Measurements from ENCODE around the gene RNU1-4. TPM values are rescaled to one million over a fixed set of nuclear protein-coding genes. Genes with fewer than 3 reads are reported as not detected.
"Not testable (repeated sequence)": the region's sequence is repeated elsewhere in the genome, so short reads cannot be mapped to it uniquely, and the experiment has no call there.

The RNU1-4 gene
- total and polyA plus RNA-seq, 2 donors (not counting 3 experiments of a cell fraction or from before 2014, with no cell fraction given) = 206 to 1,319 TPM

DNA sequence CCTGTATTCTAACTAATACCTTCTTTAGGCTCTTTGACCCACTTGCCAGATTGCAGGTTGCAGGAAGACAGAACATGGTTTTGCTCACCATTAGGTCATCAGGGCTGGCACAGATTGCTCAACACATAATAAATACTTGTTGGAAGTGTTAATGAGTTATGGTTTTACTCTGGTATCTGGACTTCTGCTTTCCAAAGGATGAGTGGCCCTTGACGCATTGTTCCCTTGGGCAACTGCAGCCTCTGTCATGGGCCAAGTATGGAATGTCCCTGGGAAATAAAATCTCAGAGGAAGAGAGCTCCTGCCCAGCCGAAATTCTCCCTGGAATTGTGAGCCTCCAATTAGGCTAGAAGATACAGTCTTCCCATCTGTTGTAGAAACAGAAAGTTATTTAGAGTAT, 40.7 kb downstream of the RNU1-4 start:
- H3K27me3 ChIP-seq (ENCODE audit: control insufficient read depth in 2 of 2, insufficient read depth in 2 of 2, low read length in 2 of 2); H3K36me3 ChIP-seq (ENCODE audit: control insufficient read depth in 2 of 2, extremely low read depth in 1 of 2, insufficient read depth in 2 of 2, low read length in 2 of 2); CTCF ChIA-PET; intact Hi-C loops (cut with micrococcal nuclease); DNase-seq (ENCODE audit: low read depth, low spot score); H3K4me1 ChIP-seq (ENCODE audit: control insufficient read depth, extremely low read depth, insufficient read depth, low read length); dilution Hi-C loops (cut with MboI; ENCODE audit: extremely low pct_ligation_motif_present, low sequenced_read_pairs); H3K4me3 ChIP-seq (replicated peaks in 1 of 3; ENCODE audit: insufficient read depth in 1 of 3, low read depth in 1 of 3, low read length in 3 of 3); H3K79me2 ChIP-seq (ENCODE audit: control insufficient read depth, insufficient read depth, low read length); H3K9me1 ChIP-seq (replicated peaks; ENCODE audit: control insufficient read depth, extremely low read depth, insufficient read depth, low read length); BruUV-seq (replicated peaks); H3K27ac ChIP-seq (ENCODE audit: insufficient read depth, low read depth, low read length); H3K9me3 ChIP-seq (replicated peaks; ENCODE audit: control insufficient read depth, insufficient read depth, low read length); H3K9ac ChIP-seq (replicated peaks; ENCODE audit: extremely low read depth, insufficient read depth, low read length); H3K4me2 ChIP-seq (ENCODE audit: insufficient read depth, low read length); H4K20me1 ChIP-seq (replicated peaks; ENCODE audit: control insufficient read depth, extremely low read depth, insufficient read depth, low read length); H2AFZ ChIP-seq (ENCODE audit: low read depth, low read length); POLR2A ChIA-PET: not testable (repeated sequence)
- peak; percentile 31 for FAIRE-seq

DNA sequence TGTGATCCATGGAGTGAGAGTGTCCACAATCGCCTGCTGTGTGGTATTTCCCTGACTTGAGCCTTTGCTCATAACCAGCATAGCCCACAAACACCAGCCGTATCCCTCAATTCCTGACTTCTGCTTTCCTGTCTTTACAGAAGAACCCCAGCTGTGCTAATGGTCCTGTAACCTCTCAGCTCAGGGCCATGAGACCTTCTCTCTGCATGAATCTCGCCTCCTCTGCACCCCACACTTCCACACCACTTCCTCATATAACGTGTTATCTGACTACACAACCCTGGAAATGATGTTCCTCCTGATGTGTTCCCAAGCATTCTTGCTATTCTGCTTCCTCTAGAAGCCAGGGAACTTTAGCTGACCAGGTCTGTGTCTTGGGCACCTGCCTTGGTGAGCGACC, 41.3 kb downstream of the RNU1-4 start:
- CTCF ChIA-PET; dilution Hi-C loops (cut with MboI; ENCODE audit: extremely low pct_ligation_motif_present, low sequenced_read_pairs); H3K4me1 ChIP-seq (ENCODE audit: control insufficient read depth, extremely low read depth, insufficient read depth, low read length); H3K9me3 ChIP-seq (replicated peaks; ENCODE audit: control insufficient read depth, insufficient read depth, low read length); H3K79me2 ChIP-seq (ENCODE audit: control insufficient read depth, insufficient read depth, low read length); H3K36me3 ChIP-seq (ENCODE audit: control insufficient read depth in 2 of 2, extremely low read depth in 1 of 2, insufficient read depth in 2 of 2, low read length in 2 of 2); H3K9me1 ChIP-seq (replicated peaks; ENCODE audit: control insufficient read depth, extremely low read depth, insufficient read depth, low read length); H3K4me2 ChIP-seq (ENCODE audit: insufficient read depth, low read length); H2AFZ ChIP-seq (ENCODE audit: low read depth, low read length); H3K9ac ChIP-seq (replicated peaks; ENCODE audit: extremely low read depth, insufficient read depth, low read length); POLR2A ChIA-PET; H3K27me3 ChIP-seq (ENCODE audit: control insufficient read depth in 2 of 2, insufficient read depth in 2 of 2, low read length in 2 of 2); H3K4me3 ChIP-seq (replicated peaks in 1 of 3; ENCODE audit: insufficient read depth in 1 of 3, low read depth in 1 of 3, low read length in 3 of 3); DNase-seq (ENCODE audit: low read depth, low spot score); FAIRE-seq; H4K20me1 ChIP-seq (replicated peaks; ENCODE audit: control insufficient read depth, extremely low read depth, insufficient read depth, low read length); H3K27ac ChIP-seq (ENCODE audit: insufficient read depth, low read depth, low read length); intact Hi-C loops (cut with micrococcal nuclease); BruUV-seq (replicated peaks): not testable (repeated sequence)

DNA sequence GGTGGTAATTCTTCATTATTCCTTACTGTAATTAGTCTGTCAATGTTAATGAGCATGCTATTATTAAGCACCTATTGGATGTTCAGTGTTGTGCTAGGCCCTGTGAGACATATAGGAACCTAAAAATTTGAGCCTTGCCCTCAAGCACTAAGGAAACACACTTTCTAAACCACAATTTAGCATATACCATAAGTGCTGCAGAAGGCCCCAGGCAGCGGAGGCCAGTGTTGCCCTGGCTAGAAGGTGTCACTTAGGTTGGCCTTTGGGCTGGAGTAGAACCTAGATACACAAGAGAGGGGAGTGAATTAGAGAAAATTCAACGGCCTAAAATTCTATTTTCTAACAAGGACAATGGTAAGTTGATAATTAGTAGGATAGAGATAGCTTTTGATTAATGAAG, 44.6 kb downstream of the RNU1-4 start:
- H3K4me1 ChIP-seq (ENCODE audit: control insufficient read depth, extremely low read depth, insufficient read depth, low read length); FAIRE-seq; H3K27me3 ChIP-seq (ENCODE audit: control insufficient read depth in 2 of 2, insufficient read depth in 2 of 2, low read length in 2 of 2); CTCF ChIA-PET; BruUV-seq (replicated peaks); dilution Hi-C loops (cut with MboI; ENCODE audit: extremely low pct_ligation_motif_present, low sequenced_read_pairs); POLR2A ChIA-PET; DNase-seq (ENCODE audit: low read depth, low spot score); H2AFZ ChIP-seq (ENCODE audit: low read depth, low read length); intact Hi-C loops (cut with micrococcal nuclease); H3K9me3 ChIP-seq (replicated peaks; ENCODE audit: control insufficient read depth, insufficient read depth, low read length); H3K9me1 ChIP-seq (replicated peaks; ENCODE audit: control insufficient read depth, extremely low read depth, insufficient read depth, low read length); H4K20me1 ChIP-seq (replicated peaks; ENCODE audit: control insufficient read depth, extremely low read depth, insufficient read depth, low read length); H3K4me2 ChIP-seq (ENCODE audit: insufficient read depth, low read length); H3K4me3 ChIP-seq (replicated peaks in 1 of 3; ENCODE audit: insufficient read depth in 1 of 3, low read depth in 1 of 3, low read length in 3 of 3); H3K27ac ChIP-seq (ENCODE audit: insufficient read depth, low read depth, low read length); H3K9ac ChIP-seq (replicated peaks; ENCODE audit: extremely low read depth, insufficient read depth, low read length); H3K36me3 ChIP-seq (ENCODE audit: control insufficient read depth in 2 of 2, extremely low read depth in 1 of 2, insufficient read depth in 2 of 2, low read length in 2 of 2); H3K79me2 ChIP-seq (ENCODE audit: control insufficient read depth, insufficient read depth, low read length): not testable (repeated sequence)

DNA sequence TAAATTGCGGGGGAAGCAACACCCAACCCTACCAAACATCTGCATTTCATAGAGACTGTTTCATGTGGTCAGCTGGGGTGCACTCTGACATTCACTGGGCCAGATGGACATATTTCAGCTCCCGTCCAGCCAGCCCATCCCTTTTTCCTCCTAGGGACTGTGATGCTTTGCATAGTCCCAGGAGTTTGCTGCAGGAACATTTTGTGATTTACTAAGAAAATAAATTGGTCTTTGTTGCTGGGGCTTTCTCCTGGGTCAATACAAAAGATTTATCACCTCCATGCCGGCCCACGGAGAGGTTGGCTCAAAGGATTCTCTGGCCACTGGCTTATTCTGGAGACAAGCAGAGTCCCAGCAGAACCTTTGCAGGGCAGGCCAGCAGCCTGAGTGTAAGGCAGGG, 46.0 kb downstream of the RNU1-4 start:
- H3K27me3 ChIP-seq (ENCODE audit: control insufficient read depth in 2 of 2, insufficient read depth in 2 of 2, low read length in 2 of 2); H3K4me2 ChIP-seq (ENCODE audit: insufficient read depth, low read length); FAIRE-seq; H3K9ac ChIP-seq (replicated peaks; ENCODE audit: extremely low read depth, insufficient read depth, low read length); DNase-seq (ENCODE audit: low read depth, low spot score); H3K9me1 ChIP-seq (replicated peaks; ENCODE audit: control insufficient read depth, extremely low read depth, insufficient read depth, low read length); CTCF ChIA-PET; H2AFZ ChIP-seq (ENCODE audit: low read depth, low read length); dilution Hi-C loops (cut with MboI; ENCODE audit: extremely low pct_ligation_motif_present, low sequenced_read_pairs); H3K36me3 ChIP-seq (ENCODE audit: control insufficient read depth in 2 of 2, extremely low read depth in 1 of 2, insufficient read depth in 2 of 2, low read length in 2 of 2); H3K79me2 ChIP-seq (ENCODE audit: control insufficient read depth, insufficient read depth, low read length); H3K4me3 ChIP-seq (replicated peaks in 1 of 3; ENCODE audit: insufficient read depth in 1 of 3, low read depth in 1 of 3, low read length in 3 of 3); H3K4me1 ChIP-seq (ENCODE audit: control insufficient read depth, extremely low read depth, insufficient read depth, low read length); intact Hi-C loops (cut with micrococcal nuclease); BruUV-seq (replicated peaks); H3K9me3 ChIP-seq (replicated peaks; ENCODE audit: control insufficient read depth, insufficient read depth, low read length); POLR2A ChIA-PET; H4K20me1 ChIP-seq (replicated peaks; ENCODE audit: control insufficient read depth, extremely low read depth, insufficient read depth, low read length); H3K27ac ChIP-seq (ENCODE audit: insufficient read depth, low read depth, low read length): not testable (repeated sequence)
